HepG2 (cell line): Measurements from ENCODE around the gene OR6B3. TPM values are rescaled to one million over a fixed set of nuclear protein-coding genes. Genes with fewer than 3 reads are reported as not detected.
A peak's percentile ranks its signal among the peaks of the same experiment; 100 is the strongest.

Source experiments
- ATAC-seq: fragments of 200-7000 bp; cut with Tn5 transposase; 3 replicates; pipeline ENCODE4 v1.9.1; 2020; ENCODE audit warnings: mild to moderate bottlenecking, moderate library complexity
- BruUV-seq: library from RNA; stranded (reverse); fragments of 400-500 nt; replicated peaks from 2 replicates; lab custom pipeline; 2021; lab: Mats Ljungman, UMichigan
- CTCF ChIA-PET: fragments of 300-600 bp; formaldehyde crosslinking; extraction: SDS; loops from one replicate; lab custom pipeline; 2021; ENCODE audit warnings: low total read pairs, inconsistent platforms, low intra/inter-chr PET ratio; lab: Yijun Ruan, JAX
- POLR2A ChIA-PET: fragments of 350-600 bp; sonication (Branson Sonifier 250); formaldehyde crosslinking; loops from one replicate; lab custom pipeline; 2020; ENCODE audit warnings: antibody characterized with exemption, inconsistent platforms; lab: Yijun Ruan, JAX
- DNase-seq: peaks from one replicate; pipeline ENCODE4 v3.0.0-alpha.2; 2015; ENCODE audit warnings: low spot score
- FAIRE-seq: peaks from 3 replicates; lab custom pipeline; 2011; peaks lifted over from hg19 to GRCh38; lab: Jason Lieb, UNC
- H2AFZ ChIP-seq: one replicate; pipeline ENCODE4 v1.6.1; 2011; ENCODE audit warnings: low read length, inconsistent platforms
- H3K27ac ChIP-seq: fragments of 300-600 bp; 3 replicates; pipeline ENCODE4 v1.8.0; 2011; ENCODE audit warnings: mixed run types, mild to moderate bottlenecking, mixed read lengths, low read length, inconsistent platforms; ENCODE audit not compliant: insufficient read depth; ENCODE audit errors: extremely low read length
- H3K27me3 ChIP-seq, 2 experiments: fragments of 200-600 bp in 1 of 2; 2 replicates in 1 of 2; 3 replicates in 1 of 2; pipeline versions ENCODE4 v1.6.0 to v1.8.0; 2011; ENCODE audit warnings: low read length in 2 of 2, mild to moderate bottlenecking in 2 of 2, moderate library complexity in 2 of 2, inconsistent platforms in 1 of 2; ENCODE audit not compliant: insufficient read depth in 2 of 2, control insufficient read depth in 1 of 2
- H3K36me3 ChIP-seq, 2 experiments: fragments of 200-600 bp in 1 of 2; replicated peaks in 1 of 2; 2 replicates in 1 of 2; 3 replicates in 1 of 2; pipeline versions ENCODE4 v1.5.1 to v1.8.0; 2011; ENCODE audit warnings: low read length in 2 of 2, inconsistent platforms in 1 of 2; ENCODE audit not compliant: insufficient read depth in 2 of 2, control insufficient read depth in 1 of 2
- H3K4me1 ChIP-seq: 2 replicates; pipeline ENCODE4 v1.5.1; 2012; ENCODE audit warnings: low read length, inconsistent platforms; ENCODE audit not compliant: insufficient read depth
- H3K4me2 ChIP-seq: 2 replicates; pipeline ENCODE4 v1.6.0; 2011; ENCODE audit warnings: low read depth, low read length, inconsistent platforms
- H3K4me3 ChIP-seq, 3 experiments: fragments of 200-600 bp in 1 of 3; sonication (generic), shearing (Covaris generic) in 1 of 3; replicated peaks in 1 of 3; 2 replicates each; pipeline ENCODE4 v1.5.1; 2011 to 2016; ENCODE audit warnings: low read length in 3 of 3, inconsistent platforms in 2 of 3, low read depth in 2 of 3, mild to moderate bottlenecking in 2 of 3, control low read depth in 1 of 3, mixed read lengths in 1 of 3; ENCODE audit not compliant: insufficient read depth in 1 of 3
- H3K79me2 ChIP-seq: one replicate; pipeline ENCODE4 v1.6.1; 2011; ENCODE audit warnings: low read length, inconsistent platforms; ENCODE audit not compliant: insufficient read depth
- H3K9ac ChIP-seq: 2 replicates; pipeline ENCODE4 v1.6.0; 2011; ENCODE audit warnings: mild to moderate bottlenecking, low read depth, low read length, inconsistent platforms; ENCODE audit not compliant: insufficient read depth
- H3K9me3 ChIP-seq: 2 replicates; pipeline ENCODE4 v1.5.1; 2012; ENCODE audit warnings: mild to moderate bottlenecking, low read length
- H4K20me1 ChIP-seq: 2 replicates; pipeline ENCODE4 v1.6.0; 2011; ENCODE audit warnings: inconsistent platforms, mild to moderate bottlenecking, low read length, moderate library complexity; ENCODE audit not compliant: insufficient read depth
- GMEB1 ChIP-seq: sonication (generic); formaldehyde crosslinking; IDR thresholded peaks from 2 replicates; pipeline ENCODE4 v1.5.1; 2020; ENCODE audit warnings: missing genetic modification reagents, mild to moderate bottlenecking, borderline replicate concordance
- HMGXB4 ChIP-seq, 2 experiments: sonication (generic) in 1 of 2; formaldehyde crosslinking in 1 of 2; IDR thresholded peaks; 2 replicates each; pipeline versions ENCODE4 v1.4.0 to v1.6.1; 2018 to 2020; ENCODE audit warnings: missing genetic modification reagents in 2 of 2, borderline replicate concordance in 1 of 2, low read depth in 1 of 2, mild to moderate bottlenecking in 1 of 2, missing biosample characterization in 1 of 2
- SALL1 ChIP-seq: sonication (generic); formaldehyde crosslinking; IDR thresholded peaks from 2 replicates; pipeline ENCODE4 v1.8.0; 2022; ENCODE audit warnings: mild to moderate bottlenecking, missing genetic modification reagents
- SAP130 ChIP-seq: IDR thresholded peaks from 2 replicates; pipeline ENCODE4 v1.6.1; 2016; ENCODE audit warnings: low read depth
- SMC3 ChIP-seq: IDR thresholded peaks from 2 replicates; pipeline ENCODE4 v1.6.1; 2011; ENCODE audit warnings: low read length, improper control_type of control experiment
- TEAD3 ChIP-seq: optimal IDR thresholded peaks from 2 replicates; pipeline ENCODE3; 2016; ENCODE audit warnings: borderline replicate concordance
- ZFP36L1 ChIP-seq: sonication (generic); formaldehyde crosslinking; IDR thresholded peaks from 2 replicates; pipeline ENCODE4 v1.8.0; 2022; ENCODE audit warnings: mild to moderate bottlenecking, missing genetic modification reagents, moderate library complexity
- ZNF747 ChIP-seq: sonication (generic); formaldehyde crosslinking; IDR thresholded peaks from 2 replicates; pipeline ENCODE4 v1.8.1; 2023; ENCODE audit warnings: missing genetic modification reagents, mild to moderate bottlenecking, borderline replicate concordance
- WGBS: methylation state at CpG from one replicate; pipeline ENCODE4 v1.1.6; 2017; ENCODE audit warnings: low lambda C conversion rate; 5-methylcytosine and 5-hydroxymethylcytosine counted together
- in situ Hi-C: cut with HindIII; loops from 2 replicates; pipeline ENCODE4 v1.10.0; 2017; ENCODE audit warnings: low pct_unique_long_range_greater_than_20kb; ENCODE audit not compliant: extremely low pct_ligation_motif_present
- intact Hi-C: fragments of 100-400 bp; cut with micrococcal nuclease; formaldehyde crosslinking; loops from one replicate; pipeline ENCODE4 v1.10.0; 2022; ENCODE audit not compliant: unreplicated experiment
- polyA plus RNA-seq, 8 experiments: library from polyadenylated mRNA; depleted of rRNA in 3 of 8; stranded (reverse) in 7 of 8; unstranded in 1 of 8; fragments of >200 nt; fragmentation: Illumina TruSeq in 4 of 8; extraction: Trizol in 4 of 8; gene quantifications; 2 replicates each; pipeline versions ENCODE4 v1.2.1 to v1.2.3, GENCODE V29; 2011 to 2016; ENCODE audit warnings: low read depth in 4 of 8, missing spikeins in 1 of 8, mixed read lengths in 1 of 8; ENCODE audit not compliant: insufficient read depth in 1 of 8
- total RNA-seq, 5 experiments: library from RNA; depleted of rRNA; stranded (reverse); fragments of >200 nt; fragmentation: Illumina TruSeq; extraction: Trizol; gene quantifications; 2 replicates each; pipeline ENCODE4 v1.2.3, GENCODE V29; 2016; ENCODE audit warnings: low read depth in 1 of 5
- TF ChIP-seq, protein P1 (sequence below): sonication (generic); formaldehyde crosslinking; IDR thresholded peaks from 2 replicates; pipeline ENCODE4 v1.8.1; 2023; ENCODE audit warnings: mild to moderate bottlenecking, missing genetic modification reagents
- TF ChIP-seq, protein P2 (sequence below): sonication (generic); formaldehyde crosslinking; IDR thresholded peaks from 2 replicates; pipeline ENCODE4 v1.8.0; 2022; ENCODE audit warnings: mild to moderate bottlenecking, missing genetic modification reagents, borderline replicate concordance

Gene OR6B3
- total and polyA plus RNA-seq, 2 of the 13 experiments (the other 11 are each of a cell fraction or from before 2014, with no cell fraction given) = not detected

DNA sequence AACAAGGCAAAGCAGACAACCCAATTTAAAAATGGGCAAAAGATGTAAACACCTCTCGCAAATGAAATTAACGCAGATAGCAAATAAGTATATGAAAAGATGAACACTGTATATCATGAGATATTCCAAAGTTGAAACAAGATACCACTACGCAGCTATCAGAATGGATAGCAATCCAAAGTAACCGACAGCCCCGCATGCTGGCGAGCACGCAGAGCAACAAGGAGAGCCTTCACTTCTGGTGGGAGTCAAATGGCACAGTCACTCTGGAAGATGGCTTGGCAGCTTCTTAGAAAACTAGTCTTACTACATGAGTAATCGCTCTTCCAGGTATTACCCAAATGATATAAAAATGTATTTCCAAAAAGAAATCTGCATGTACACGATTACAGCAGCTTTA, 29.5 kb downstream of the OR6B3 start:
- Histone ChIP-seq H3K4me1 (peaks cover 34% of the 10 kb centered on the region), H3K27ac (peak overlapping the region; percentile 90), H3K79me2 (peaks cover 44% of the 10 kb centered on the region), H3K27me3 (peaks cover 0 to 7% of the 10 kb centered on the region in 2 experiments; a peak in 1 of 5 replicates), H3K9ac (peak overlapping the region; percentile 98), H3K4me2 (peak overlapping the region; percentile 82), H2AFZ (no peak overlapping the region), H3K9me3 (no peaks in the 10 kb centered on the region), H3K36me3 (peaks cover 18 to 24% of the 10 kb centered on the region in 2 experiments), H3K4me3 (peak overlapping the region; percentile 80 to 98 (median 91)), H4K20me1 (peaks cover 28% of the 10 kb centered on the region)
- POLR2A ChIA-PET = no interaction called here
- in situ Hi-C loops = no loop called here
- CTCF ChIA-PET = no interaction called here
- 0 out of 2 replicates have a peak, but pooled peaks have one; percentile 32 for TF ChIP-seq ZFP36L1 (CRISPR knock-in tag)
- no peak for TF ChIP-seq ZNF747 (CRISPR knock-in tag)
- TF ChIP-seq SAP130 (CRISPR knock-in tag) = 0 out of 2 replicates have a peak, but pooled peaks have one; percentile 12
- TF ChIP-seq GMEB1 (CRISPR knock-in tag) = no peak
- no TSS peak for BruUV-seq
- DNase-seq = no peak
- WGBS = 61% methylated on average over 9 of the region's 9 CpGs
- intact Hi-C loops = no loop called here
- no peak for ATAC-seq
- FAIRE-seq = no peak

- DNase-seq (peak; percentile 79), ATAC-seq (peak; percentile 64), FAIRE-seq (peak; percentile 63)
- Histone ChIP-seq H3K36me3 (peaks cover 35 to 46% of the 10 kb centered on the region in 2 experiments), H3K27ac (no peak overlapping the region), H3K9me3 (no peaks in the 10 kb centered on the region), H3K4me1 (peaks cover 26% of the 10 kb centered on the region), H3K9ac (no peak overlapping the region), H4K20me1 (peaks cover 31% of the 10 kb centered on the region), H2AFZ (no peak overlapping the region), H3K27me3 (peaks cover 0 to 4% of the 10 kb centered on the region in 2 experiments; a peak in 1 of 5 replicates), H3K4me2 (no peak overlapping the region), H3K79me2 (peaks cover 44% of the 10 kb centered on the region), H3K4me3 (no peak overlapping the region)
- intact Hi-C loops (no loop called here), in situ Hi-C loops (no loop called here)
- CTCF ChIA-PET = interaction anchor here (0.9 to 1.3 kb wide), 2 partner anchors 8 to 122 kb away, joined by 3 to 5 read pairs; no protein-coding TSS in a partner anchor
- 57% methylated on average over 9 of the region's 9 CpGs for WGBS
- POLR2A ChIA-PET = no interaction called here
- no TSS peak for BruUV-seq
- TF ChIP-seq SMC3 (peak; percentile 29; the same call in 1 of the 2 replicates), HMGXB4 (CRISPR knock-in tag; IDR thresholded peaks at IDR 0.05; ENCODE audit: borderline replicate concordance in 1 of 2, low read depth in 1 of 2) (peak; percentile 28 to 41; a peak in 1 of 4 replicates), SALL1 (CRISPR knock-in tag) (peak; percentile 37; the same call in 1 of the 2 replicates), TEAD3 (CRISPR knock-in tag) (peak; percentile 24)
- TF ChIP-seq, protein P1, sequence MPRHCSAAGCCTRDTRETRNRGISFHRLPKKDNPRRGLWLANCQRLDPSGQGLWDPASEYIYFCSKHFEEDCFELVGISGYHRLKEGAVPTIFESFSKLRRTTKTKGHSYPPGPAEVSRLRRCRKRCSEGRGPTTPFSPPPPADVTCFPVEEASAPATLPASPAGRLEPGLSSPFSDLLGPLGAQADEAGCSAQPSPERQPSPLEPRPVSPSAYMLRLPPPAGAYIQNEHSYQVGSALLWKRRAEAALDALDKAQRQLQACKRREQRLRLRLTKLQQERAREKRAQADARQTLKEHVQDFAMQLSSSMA (CRISPR knock-in tag) = no peak
- TF ChIP-seq, protein P2, sequence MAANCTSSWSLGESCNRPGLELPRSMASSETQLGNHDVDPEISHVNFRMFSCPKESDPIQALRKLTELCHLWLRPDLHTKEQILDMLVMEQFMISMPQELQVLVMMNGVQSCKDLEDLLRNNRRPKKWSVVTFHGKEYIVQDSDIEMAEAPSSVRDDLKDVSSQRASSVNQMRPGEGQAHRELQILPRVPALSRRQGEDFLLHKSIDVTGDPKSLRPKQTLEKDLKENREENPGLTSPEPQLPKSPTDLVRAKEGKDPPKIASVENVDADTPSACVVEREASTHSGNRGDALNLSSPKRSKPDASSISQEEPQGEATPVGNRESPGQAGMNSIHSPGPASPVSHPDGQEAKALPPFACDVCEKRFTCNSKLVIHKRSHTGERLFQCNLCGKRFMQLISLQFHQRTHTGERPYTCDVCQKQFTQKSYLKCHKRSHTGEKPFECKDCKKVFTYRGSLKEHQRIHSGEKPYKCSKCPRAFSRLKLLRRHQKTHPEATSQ (CRISPR knock-in tag) = no peak
Observed at GRCh38 chr2:240021488-240022104, 31.7 kb downstream of the OR6B3 start.
